Measurements from ENCODE around the gene BTNL3. TPM values are rescaled to one million over a fixed set of nuclear protein-coding genes. Genes with fewer than 3 reads are reported as not detected.
A peak's percentile ranks its signal among the peaks of the same experiment; 100 is the strongest.

BTNL3 gene
- total RNA-seq, 4 donors from 2014 or later, result 0.17 TPM; not detected in 3

GRCh38 chr5:181052672-181053487, 64.2 kb downstream of the BTNL3 start:
- peaks cover 0 to 3% of the 10 kb centered on the region in 2 donors for H3K4me1 ChIP-seq
- ATAC-seq (no peak), DNase-seq (no peak)
- intact Hi-C loops (cut with DNase I; ENCODE audit: low total_unique reads) (loop anchor here (10.0 kb wide), 1 partner anchor 188 kb away; the partner anchor contains the start of gene ZFP62), in situ Hi-C loops (cut with MboI; ENCODE audit: low sequenced_read_pairs in 4 of 4) (no loop called here)
- peak overlapping the region; percentile 33 to 55 (median 48) for H3K4me3 ChIP-seq
- TF ChIP-seq POLR2A (IDR thresholded peaks at IDR 0.05) (no peak), CTCF (IDR thresholded peaks at IDR 0.05 in 4 of 5, conservative IDR thresholded peaks at IDR 0.05 in 1 of 5) (no peak)
- H3K27ac ChIP-seq, result peak overlapping the region in 3 of 4 donors; percentile 39 to 60 (median 58)
- no peaks in the 10 kb centered on the region for H3K9me3 ChIP-seq
- H3K27me3 ChIP-seq, result peaks cover 57 to 72% (median 64%) of the 10 kb centered on the region in 3 donors
- no peaks in the 10 kb centered on the region for H3K36me3 ChIP-seq

- ATAC-seq (peak in 1 of 2 donors; percentile 23), DNase-seq (no peak)
- Histone ChIP-seq H3K4me3 (peak overlapping the region; percentile 27 to 55 (median 42)), H3K36me3 (no peaks in the 10 kb centered on the region), H3K9me3 (no peaks in the 10 kb centered on the region), H3K27me3 (peaks cover 64 to 72% (median 65%) of the 10 kb centered on the region in 3 donors), H3K4me1 (peaks cover 0 to 3% of the 10 kb centered on the region in 2 donors), H3K27ac (peak overlapping the region in 3 of 4 donors; percentile 39 to 60 (median 58))
- intact Hi-C loops (cut with DNase I; ENCODE audit: low total_unique reads) (loop anchor here (10.0 kb wide), 1 partner anchor 189 kb away; the partner anchor contains the start of gene ZFP62), in situ Hi-C loops (cut with MboI; ENCODE audit: low sequenced_read_pairs in 4 of 4) (no loop called here)
- no peak for TF ChIP-seq CTCF (IDR thresholded peaks at IDR 0.05 in 4 of 5, conservative IDR thresholded peaks at IDR 0.05 in 1 of 5)
- TF ChIP-seq POLR2A (IDR thresholded peaks at IDR 0.05), result no peak
Observed at GRCh38 chr5:181053488-181054121, 65.0 kb downstream of the BTNL3 start.

- Histone ChIP-seq H3K4me3 (peak overlapping the region; percentile 27 to 55 (median 42)), H3K36me3 (no peaks in the 10 kb centered on the region), H3K27ac (peak overlapping the region in 3 of 4 donors; percentile 39 to 60 (median 58)), H3K4me1 (peaks cover 0 to 3% of the 10 kb centered on the region in 2 donors), H3K27me3 (peaks cover 66 to 77% (median 69%) of the 10 kb centered on the region in 3 donors), H3K9me3 (no peaks in the 10 kb centered on the region)
- DNase-seq (no peak), ATAC-seq (no peak)
- intact Hi-C loops (cut with DNase I; ENCODE audit: low total_unique reads), result loop anchor here (10.0 kb wide), 1 partner anchor 189 kb away; the partner anchor contains the start of gene ZFP62
- TF ChIP-seq POLR2A (IDR thresholded peaks at IDR 0.05) (no peak), CTCF (IDR thresholded peaks at IDR 0.05 in 4 of 5, conservative IDR thresholded peaks at IDR 0.05 in 1 of 5) (no peak)
- in situ Hi-C loops (cut with MboI; ENCODE audit: low sequenced_read_pairs in 4 of 4), result no loop called here
Observed at GRCh38 chr5:181054138-181054537, 65.5 kb downstream of the BTNL3 start.

- TF ChIP-seq POLR2A (IDR thresholded peaks at IDR 0.05) (no peak), CTCF (IDR thresholded peaks at IDR 0.05 in 4 of 5, conservative IDR thresholded peaks at IDR 0.05 in 1 of 5) (no peak)
- peaks cover 61 to 77% (median 74%) of the 10 kb centered on the region in 3 donors for H3K27me3 ChIP-seq
- H3K4me3 ChIP-seq, result peak overlapping the region in 1 of 4 donors; percentile 52
- DNase-seq (no peak), ATAC-seq (no peak)
- H3K4me1 ChIP-seq, result peaks cover 0 to 3% of the 10 kb centered on the region in 2 donors
- no peaks in the 10 kb centered on the region for H3K36me3 ChIP-seq
- intact Hi-C loops (cut with DNase I; ENCODE audit: low total_unique reads), result loop anchor here (10.0 kb wide), 1 partner anchor 190 kb away; the partner anchor contains the start of gene ZFP62
- peak overlapping the region in 1 of 4 donors; percentile 60 for H3K27ac ChIP-seq
- H3K9me3 ChIP-seq, result no peaks in the 10 kb centered on the region
- in situ Hi-C loops (cut with MboI; ENCODE audit: low sequenced_read_pairs in 4 of 4), result no loop called here
Observed at GRCh38 chr5:181054871-181055459, 66.3 kb downstream of the BTNL3 start.

Small RNAs within 50 kb of the gene (microRNA-seq; reads per million reads assigned to microRNA genes)
- gene MIR8089 (ENCODE audit: borderline replicate concordance in 2 of 2), result 0 reads per million in 2 donors

Other genes with a start within 250 kb of the BTNL3 start
- gene OR2Y1, start 248.8 kb upstream of the BTNL3 start, total RNA-seq, result not detected
- gene MGAT1, start 186.0 kb upstream of the BTNL3 start, total RNA-seq, result 100 to 1,000 TPM; 100 to 138 (median 115) TPM
- 10 to 100 TPM in 2 of 4 donors, 1 to 10 TPM in 2; 8.9 to 14.7 (median 10.2) TPM for gene ZFP62, start 127.6 kb upstream of the BTNL3 start, total RNA-seq
- under 1 TPM in 3 of 4 donors, not detected in 1; 0.20 to 0.59 (median 0.22) TPM for gene BTNL8, start 89.7 kb upstream of the BTNL3 start, total RNA-seq
- 10 to 100 TPM; 14.5 to 28.6 (median 20.1) TPM for gene BTNL9, start 51.4 kb downstream of the BTNL3 start, total RNA-seq
- not detected for gene OR2V1, start 142.3 kb downstream of the BTNL3 start, total RNA-seq
- gene OR2V2, start 158.7 kb downstream of the BTNL3 start, total RNA-seq, result not detected
- 10 to 100 TPM; 27.9 to 58.4 (median 47.1) TPM for gene TRIM7, start 216.3 kb downstream of the BTNL3 start, total RNA-seq
- 10 to 100 TPM; 15.6 to 23.5 (median 21.6) TPM for gene TRIM41, start 234.4 kb downstream of the BTNL3 start, total RNA-seq

Data from gastrocnemius medialis (tissue), 4 donors.